ENCODE data around the gene TSPAN4.

- TF ChIP-seq EP300 (IDR thresholded peaks at IDR 0.05): no peak
- no peak for TF ChIP-seq CTCF (IDR thresholded peaks at IDR 0.05)
Measured at GRCh38 chr11:855330-855674, 12.7 kb downstream of the TSPAN4 start.
